GM12878 (cell line): ENCODE measurements around the gene TTC22. TPM values are rescaled to one million over a fixed set of nuclear protein-coding genes. Genes with fewer than 3 reads are reported as not detected.

Source experiments
- ATAC-seq: fragments of 200-7000 bp; cut with Tn5 transposase; 3 replicates; pipeline ENCODE4 v1.9.1; 2020; ENCODE audit warnings: mild to moderate bottlenecking, moderate library complexity
- BruUV-seq: library from RNA; stranded (reverse); fragments of 400-500 nt; replicated peaks from 2 replicates; lab custom pipeline; 2021; lab: Mats Ljungman, UMichigan
- CTCF ChIA-PET: fragments of 300-600 bp; sonication (Branson Sonifier 250); formaldehyde crosslinking; extraction: SDS; loops from one replicate; lab custom pipeline; 2021; ENCODE audit warnings: inconsistent platforms; lab: Yijun Ruan, JAX
- POLR2A ChIA-PET: fragments of 350-600 bp; formaldehyde crosslinking; extraction: SDS; loops from one replicate; lab custom pipeline; 2021; ENCODE audit warnings: inconsistent platforms; lab: Charles Lee
- RAD21 ChIA-PET: fragments of 300-600 bp; sonication (Branson Sonifier 250); formaldehyde crosslinking; loops from one replicate; lab custom pipeline; 2023; ENCODE audit warnings: antibody characterized with exemption; ENCODE audit not compliant: unreplicated experiment; lab: Charles Lee
- SMC1A ChIA-PET: fragments of 300-600 bp; sonication (Branson Sonifier 250); formaldehyde crosslinking; loops from one replicate; lab custom pipeline; 2023; ENCODE audit not compliant: unreplicated experiment, uncharacterized antibody; lab: Charles Lee
- DNase-seq: peaks from one replicate; pipeline ENCODE4 v3.0.0-alpha.2; 2011; ENCODE audit warnings: low read depth, low spot score
- FAIRE-seq: peaks from 3 replicates; lab custom pipeline; 2011; peaks lifted over from hg19 to GRCh38; lab: Jason Lieb, UNC
- H2AFZ ChIP-seq: 2 replicates; pipeline ENCODE4 v1.6.0; 2011; ENCODE audit warnings: low read depth, low read length, control low read depth; ENCODE audit not compliant: control insufficient read depth
- H3K27ac ChIP-seq: 2 replicates; pipeline ENCODE4 v1.5.1; 2011; ENCODE audit warnings: control low read depth; ENCODE audit not compliant: control insufficient read depth, insufficient read depth
- H3K27me3 ChIP-seq, 2 experiments: replicated peaks in 1 of 2; 2 replicates each; pipeline versions ENCODE4 v1.6.0 to v1.6.1; 2011; ENCODE audit warnings: low read length in 1 of 2; ENCODE audit not compliant: control insufficient read depth in 2 of 2, insufficient read depth in 2 of 2
- H3K36me3 ChIP-seq, 2 experiments: 2 replicates each; pipeline ENCODE4 v1.5.1; 2011; ENCODE audit warnings: low read length in 1 of 2; ENCODE audit not compliant: control insufficient read depth in 2 of 2, insufficient read depth in 2 of 2
- H3K4me1 ChIP-seq: 2 replicates; pipeline ENCODE4 v1.6.1; 2011; ENCODE audit warnings: mild to moderate bottlenecking, low read length, moderate library complexity, mixed read lengths; ENCODE audit not compliant: control insufficient read depth, insufficient read depth
- H3K4me2 ChIP-seq: 2 replicates; pipeline ENCODE4 v1.6.0; 2011; ENCODE audit warnings: control low read depth; ENCODE audit not compliant: control insufficient read depth, insufficient read depth
- H3K4me3 ChIP-seq: fragments of 200-600 bp; sonication (generic); 2 replicates; pipeline ENCODE4 v1.5.1; 2016
- H3K79me2 ChIP-seq: 2 replicates; pipeline ENCODE4 v1.6.0; 2011; ENCODE audit warnings: low read length; ENCODE audit not compliant: control insufficient read depth, insufficient read depth
- H3K9ac ChIP-seq: 2 replicates; pipeline ENCODE4 v1.8.0; 2011; ENCODE audit warnings: low read length, control low read depth, mixed read lengths; ENCODE audit not compliant: control insufficient read depth, insufficient read depth
- H3K9me3 ChIP-seq: replicated peaks from 3 replicates; pipeline ENCODE4 v1.5.1; 2011; ENCODE audit warnings: mild to moderate bottlenecking, low read length; ENCODE audit not compliant: control insufficient read depth, insufficient read depth
- H4K20me1 ChIP-seq: 2 replicates; pipeline ENCODE4 v1.6.0; 2011; ENCODE audit not compliant: control insufficient read depth, insufficient read depth
- BHLHE40 ChIP-seq, 2 experiments: fragments of 450-650 bp in 1 of 2; IDR thresholded peaks; 2 replicates each; pipeline ENCODE4 v1.6.1; 2011 to 2017; ENCODE audit warnings: low read depth in 2 of 2, borderline replicate concordance in 1 of 2, improper control_type of control experiment in 1 of 2, low read length in 1 of 2, mild to moderate bottlenecking in 1 of 2
- BMI1 ChIP-seq: fragments of 450-650 bp; IDR thresholded peaks from 2 replicates; pipeline ENCODE4 v1.6.1; 2016; ENCODE audit warnings: mild to moderate bottlenecking, moderate library complexity, borderline replicate concordance
- CHD1 ChIP-seq: IDR thresholded peaks from 2 replicates; pipeline ENCODE4 v1.6.1; 2012; ENCODE audit warnings: low read depth, low read length, improper control_type of control experiment
- FOXK2 ChIP-seq: fragments of 450-650 bp; IDR thresholded peaks from 2 replicates; pipeline ENCODE4 v1.6.1; 2017; ENCODE audit warnings: mild to moderate bottlenecking, moderate library complexity
- KAT2A ChIP-seq: conservative IDR thresholded peaks from 2 replicates; pipeline ENCODE4 v1.6.1; 2011; ENCODE audit warnings: low read depth, low read length; ENCODE audit not compliant: control insufficient read depth
- POLR2A ChIP-seq: IDR thresholded peaks from 2 replicates; pipeline ENCODE4 v1.6.1; 2011; ENCODE audit warnings: low read depth, mild to moderate bottlenecking, low read length
- POU2F2 ChIP-seq: IDR thresholded peaks from 3 replicates; pipeline ENCODE4 v1.6.1; 2011; ENCODE audit warnings: low read depth, mild to moderate bottlenecking, low read length, borderline replicate concordance
- RAD21 ChIP-seq: IDR thresholded peaks from 2 replicates; pipeline ENCODE4 v1.6.1; 2011; ENCODE audit warnings: mild to moderate bottlenecking, low read depth, low read length, moderate library complexity; ENCODE audit not compliant: insufficient read depth
- SMC3 ChIP-seq: IDR thresholded peaks from 2 replicates; pipeline ENCODE4 v1.6.1; 2011; ENCODE audit warnings: low read length, improper control_type of control experiment, borderline replicate concordance
- WGBS: methylation state at CpG from one replicate; pipeline ENCODE4 v1.1.6; 2016; ENCODE audit warnings: low lambda C conversion rate; ENCODE audit not compliant: insufficient replicate concordance, insufficient coverage; ENCODE audit errors: missing lambda C conversion rate; 5-methylcytosine and 5-hydroxymethylcytosine counted together
- in situ Hi-C: fragments of 300-500 bp; cut with MboI; formaldehyde crosslinking; loops from 9 replicates; pipeline ENCODE4 v1.14.3; 2018; ENCODE audit warnings: mixed read lengths
- intact Hi-C: fragments of 100-400 bp; cut with micrococcal nuclease; formaldehyde crosslinking; loops from one replicate; pipeline ENCODE4 v1.14.2; 2022; ENCODE audit not compliant: unreplicated experiment
- polyA plus RNA-seq, 11 experiments: library from polyadenylated mRNA; depleted of rRNA in 4 of 11; unstranded in 6 of 11; stranded (reverse) in 5 of 11; fragments of >200 nt; fragmentation: Nextera tagmentation in 4 of 11; fragmentation: Illumina TruSeq in 1 of 11; extraction: Ambion mirVana in 4 of 11; extraction: Trizol in 1 of 11; gene quantifications; 1 replicate in 1 of 11; 2 replicates in 10 of 11; pipeline versions ENCODE4 v1.2.1 to v1.2.3, GENCODE V29; 2011 to 2016; ENCODE audit warnings: inconsistent platforms in 2 of 11, missing spikeins in 2 of 11, low read depth in 1 of 11
- total RNA-seq, 4 experiments: library from RNA; depleted of rRNA in 3 of 4; stranded (reverse); fragments of >200 nt in 3 of 4; fragmentation: Illumina TruSeq in 1 of 4; extraction: Trizol in 1 of 4; gene quantifications; 2 replicates each; pipeline versions ENCODE4 v1.2.1 to v1.2.3, GENCODE V29; 2013 to 2021

Gene TTC22
- total and polyA plus RNA-seq, 10 of the 15 experiments (the other 5 are each of a cell fraction or from before 2014, with no cell fraction given): 0.64 to 5.1 (median 1.9) TPM

- no peak overlapping the region for H3K27ac ChIP-seq
- over 99% methylated on average over 7 of the region's 7 CpGs for WGBS
- no peak overlapping the region for H3K9ac ChIP-seq
- SMC1A ChIA-PET: no interaction called here
- no peaks in the 10 kb centered on the region for H3K27me3 ChIP-seq
- RAD21 ChIA-PET: no interaction called here
- 0 out of 2 replicates have a peak, but pooled peaks have one; percentile 12 for TF ChIP-seq RAD21
- no peak for TF ChIP-seq CHD1
- no peak overlapping the region for H3K4me3 ChIP-seq
- CTCF ChIA-PET: no interaction called here
- H2AFZ ChIP-seq: no peak overlapping the region
- no peaks in the 10 kb centered on the region for H3K79me2 ChIP-seq
- no peak for DNase-seq
- H3K4me1 ChIP-seq: no peaks in the 10 kb centered on the region
- H4K20me1 ChIP-seq: no peaks in the 10 kb centered on the region
- no TSS peak for BruUV-seq
- in situ Hi-C loops (no loop called here), intact Hi-C loops (no loop called here)
- POLR2A ChIA-PET: no interaction called here
- H3K36me3 ChIP-seq: peaks cover 28 to 37% of the 10 kb centered on the region in 2 experiments
- no peak overlapping the region for H3K4me2 ChIP-seq
- peak; percentile 28; the same call in 1 of the 3 replicates for ATAC-seq
- no peaks in the 10 kb centered on the region for H3K9me3 ChIP-seq
- no peak for FAIRE-seq
Measured at GRCh38 chr1:54848134-54848948, 47.2 kb upstream of the TTC22 start.

DNA sequence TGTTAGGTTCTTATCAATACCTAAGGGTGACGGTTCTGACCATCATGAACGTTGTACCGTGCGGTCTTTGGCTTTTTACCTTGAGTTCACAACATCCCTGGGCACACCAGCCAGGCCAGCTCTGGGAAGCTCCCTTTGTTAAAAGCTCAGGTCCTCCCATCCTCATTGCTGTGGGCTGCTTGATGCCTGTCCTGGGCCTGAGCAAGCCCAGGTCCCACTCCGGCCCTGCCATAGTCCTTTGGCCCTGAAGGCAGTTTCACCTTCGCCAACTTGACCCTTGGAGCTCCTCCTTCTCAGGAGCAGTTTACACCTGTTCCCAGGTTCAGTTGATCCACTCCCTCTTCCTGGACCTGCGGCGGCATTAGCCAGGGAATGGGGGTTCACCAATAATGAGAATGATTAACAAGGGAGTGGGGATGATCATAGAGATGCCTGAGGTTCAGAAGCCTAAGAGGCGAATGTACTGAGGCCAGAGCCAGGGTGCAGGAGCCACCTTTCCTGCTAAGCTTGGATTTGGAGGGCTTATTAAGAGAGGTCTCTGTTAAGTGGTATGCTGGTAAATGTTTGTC lies 45.7 kb upstream of the TTC22 start:
- no peak for DNase-seq
- no peaks in the 10 kb centered on the region for H3K9me3 ChIP-seq
- TF ChIP-seq SMC3 (no peak), POU2F2 (no peak), BMI1 (no peak), BHLHE40 (IDR thresholded peaks at IDR 0.05; ENCODE audit: borderline replicate concordance in 1 of 2, low read depth in 2 of 2, low read length in 1 of 2) (no peak), FOXK2 (no peak), POLR2A (0 out of 2 replicates have a peak, but pooled peaks have one; percentile 5), KAT2A (no peak)
- TF ChIP-seq, all 136 proteins: peak for 1
- POLR2A ChIA-PET: no interaction called here
- RAD21 ChIA-PET: no interaction called here
- 97% methylated on average over 9 of the region's 9 CpGs for WGBS
- in situ Hi-C loops: no loop called here
- intact Hi-C loops: no loop called here
- Histone ChIP-seq H3K36me3 (peaks cover 15 to 27% of the 10 kb centered on the region in 2 experiments), H3K4me2 (no peak overlapping the region), H3K27ac (no peak overlapping the region), H3K4me1 (no peaks in the 10 kb centered on the region), H3K79me2 (no peaks in the 10 kb centered on the region), H3K27me3 (no peaks in the 10 kb centered on the region), H3K9ac (no peak overlapping the region), H3K4me3 (no peak overlapping the region), H2AFZ (no peak overlapping the region), H4K20me1 (no peaks in the 10 kb centered on the region)
- ATAC-seq (no peak), FAIRE-seq (no peak)
- CTCF ChIA-PET: interaction anchor here (0.7 kb wide), 1 partner anchor 152 kb away, joined by 3 read pairs; the partner anchor contains the start of gene BSND
- SMC1A ChIA-PET: no interaction called here
- BruUV-seq: no TSS peak
